SW480 (cell line): ENCODE data around the gene TMEM181.
"Not testable (repeated sequence)": the region's sequence is repeated elsewhere in the genome, so short reads cannot be mapped to it uniquely, and the experiment has no call there.

Experiments
- DNase-seq: peaks from one replicate; pipeline ENCODE4 v3.0.0-alpha.2; 2016; ENCODE audit warnings: low spot score

The TMEM181 gene

GRCh38 chr6:158660333-158660754 is 100.5 kb downstream of the TMEM181 start:
- peak; percentile 41 for DNase-seq

- no peak for DNase-seq
These were observed 101.3 kb downstream of the TMEM181 start for GRCh38 chr6:158661156-158661685.

GRCh38 chr6:158662607-158662953 is 102.7 kb downstream of the TMEM181 start:
- no peak for DNase-seq

- no peak for DNase-seq
These were observed 103.2 kb downstream of the TMEM181 start for GRCh38 chr6:158662954-158663624.

- DNase-seq, result no peak
These were observed 103.8 kb downstream of the TMEM181 start for GRCh38 chr6:158663625-158664165.

- DNase-seq, result no peak
These were observed 105.4 kb downstream of the TMEM181 start for GRCh38 chr6:158665332-158665731.

- DNase-seq, result no peak
These were observed 106.9 kb downstream of the TMEM181 start for GRCh38 chr6:158666628-158667359.

- DNase-seq, result no peak
These were observed 107.6 kb downstream of the TMEM181 start for GRCh38 chr6:158667360-158667981.

- DNase-seq, result no peak
These were observed 108.8 kb downstream of the TMEM181 start for GRCh38 chr6:158668707-158669103.

- DNase-seq, result no peak
These were observed 109.5 kb downstream of the TMEM181 start for GRCh38 chr6:158669145-158670035.

- DNase-seq, result not testable (repeated sequence)
These were observed 112.2 kb downstream of the TMEM181 start for GRCh38 chr6:158672119-158672518.

- DNase-seq, result no peak
These were observed 112.8 kb downstream of the TMEM181 start for GRCh38 chr6:158672726-158673125.

- DNase-seq, result no peak
These were observed 114.6 kb downstream of the TMEM181 start for GRCh38 chr6:158674342-158675131.

GRCh38 chr6:158677094-158677493 is 117.2 kb downstream of the TMEM181 start:
- DNase-seq, result not testable (repeated sequence)

- no peak for DNase-seq
These were observed 118.2 kb downstream of the TMEM181 start for GRCh38 chr6:158677906-158678578.

GRCh38 chr6:158680015-158680414 is 120.1 kb downstream of the TMEM181 start:
- DNase-seq, result no peak

GRCh38 chr6:158680481-158680880 is 120.6 kb downstream of the TMEM181 start:
- DNase-seq, result no peak

- DNase-seq, result no peak
These were observed 124.4 kb downstream of the TMEM181 start for GRCh38 chr6:158684311-158684710.

- no peak for DNase-seq
These were observed 124.9 kb downstream of the TMEM181 start for GRCh38 chr6:158684745-158685324.
